Esophagus squamous epithelium (tissue), 4 donors: Measurements from ENCODE around the gene PARD3.

Experiments used
- POLR2A ChIP-seq, 4 donors: fragments of 450-650 bp; IDR thresholded peaks; one replicate each; pipeline ENCODE4 v1.6.1; 2017; ENCODE audit warnings: antibody characterized with exemption in 4 of 4, mild to moderate bottlenecking in 4 of 4, moderate library complexity in 3 of 4
- TF ChIP-seq, protein P1 (sequence below), 6 experiments: fragments of 450-650 bp in 4 of 6; fragments of 200-600 bp in 2 of 6; sonication (generic) in 2 of 6; IDR thresholded peaks; one replicate each; pipeline ENCODE4 v1.5.1; 2016 to 2019; ENCODE audit warnings: antibody characterized with exemption in 6 of 6, mild to moderate bottlenecking in 4 of 6, moderate library complexity in 4 of 6

DNA sequence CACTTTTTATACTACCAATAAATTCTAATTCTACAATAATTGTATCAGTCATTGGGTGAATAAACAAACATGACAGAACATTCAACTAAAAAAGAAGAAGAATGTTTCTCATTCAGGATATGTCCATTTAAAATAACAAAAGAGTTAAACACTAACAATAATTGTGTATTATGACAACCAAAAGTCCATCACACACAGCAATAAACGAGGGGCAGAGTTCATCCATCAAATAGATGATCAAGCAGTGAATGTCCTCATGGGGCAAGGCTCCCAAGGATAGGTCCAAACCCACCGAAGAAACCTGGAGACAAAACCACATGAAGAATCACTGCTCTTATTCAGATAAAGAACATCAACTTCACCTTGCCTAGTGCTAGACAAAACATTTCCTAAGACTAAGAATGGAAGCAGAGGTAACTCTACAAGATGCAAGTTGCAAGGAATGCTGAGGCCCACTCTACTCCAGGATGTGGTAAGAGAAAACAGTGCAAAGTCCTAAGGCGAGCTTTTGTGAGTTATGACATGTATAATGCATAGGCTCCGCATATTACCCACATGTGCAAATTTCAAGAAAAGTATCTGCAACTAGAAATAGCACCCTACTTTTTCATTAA lies 115.1 kb downstream of the PARD3 start:
- TF ChIP-seq, protein P1, sequence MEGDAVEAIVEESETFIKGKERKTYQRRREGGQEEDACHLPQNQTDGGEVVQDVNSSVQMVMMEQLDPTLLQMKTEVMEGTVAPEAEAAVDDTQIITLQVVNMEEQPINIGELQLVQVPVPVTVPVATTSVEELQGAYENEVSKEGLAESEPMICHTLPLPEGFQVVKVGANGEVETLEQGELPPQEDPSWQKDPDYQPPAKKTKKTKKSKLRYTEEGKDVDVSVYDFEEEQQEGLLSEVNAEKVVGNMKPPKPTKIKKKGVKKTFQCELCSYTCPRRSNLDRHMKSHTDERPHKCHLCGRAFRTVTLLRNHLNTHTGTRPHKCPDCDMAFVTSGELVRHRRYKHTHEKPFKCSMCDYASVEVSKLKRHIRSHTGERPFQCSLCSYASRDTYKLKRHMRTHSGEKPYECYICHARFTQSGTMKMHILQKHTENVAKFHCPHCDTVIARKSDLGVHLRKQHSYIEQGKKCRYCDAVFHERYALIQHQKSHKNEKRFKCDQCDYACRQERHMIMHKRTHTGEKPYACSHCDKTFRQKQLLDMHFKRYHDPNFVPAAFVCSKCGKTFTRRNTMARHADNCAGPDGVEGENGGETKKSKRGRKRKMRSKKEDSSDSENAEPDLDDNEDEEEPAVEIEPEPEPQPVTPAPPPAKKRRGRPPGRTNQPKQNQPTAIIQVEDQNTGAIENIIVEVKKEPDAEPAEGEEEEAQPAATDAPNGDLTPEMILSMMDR (IDR thresholded peaks at IDR 0.05): no peak
- no peak for TF ChIP-seq POLR2A (IDR thresholded peaks at IDR 0.05)
